Gastroesophageal sphincter (tissue), 3 donors: ENCODE measurements around the gene ERBB2.

Experiments
- CTCF ChIP-seq, 4 experiments: fragments of 200-600 bp in 2 of 4; fragments of 450-650 bp in 2 of 4; sonication (generic) in 1 of 4; IDR thresholded peaks; one replicate each; pipeline ENCODE4 v1.5.1; 2017 to 2019; ENCODE audit warnings: antibody characterized with exemption in 4 of 4, mild to moderate bottlenecking in 2 of 4, moderate library complexity in 2 of 4
- EP300 ChIP-seq: sonication (generic); formaldehyde crosslinking; IDR thresholded peaks from one replicate; pipeline ENCODE4 v1.6.1; 2017; ENCODE audit warnings: antibody characterized with exemption, mild to moderate bottlenecking
- POLR2A ChIP-seq, 2 donors: fragments of 450-650 bp; IDR thresholded peaks; one replicate each; pipeline ENCODE4 v1.6.1; 2017; ENCODE audit warnings: antibody characterized with exemption in 2 of 2, mild to moderate bottlenecking in 2 of 2, moderate library complexity in 1 of 2
- POLR2AphosphoS5 ChIP-seq: sonication (generic); formaldehyde crosslinking; IDR thresholded peaks from one replicate; pipeline ENCODE4 v1.6.1; 2017; ENCODE audit warnings: antibody characterized with exemption

GRCh38 chr17:39687101-39687545 is 12.7 kb upstream of the ERBB2 start:
- TF ChIP-seq POLR2A (IDR thresholded peaks at IDR 0.05), result no peak
- no peak for TF ChIP-seq EP300
- no peak for TF ChIP-seq CTCF (IDR thresholded peaks at IDR 0.05)
- TF ChIP-seq POLR2AphosphoS5, result no peak
